Panc1 (cell line): ENCODE data around the gene CYTH3.

Source experiments
- POLR2AphosphoS5 ChIP-seq: IDR thresholded peaks from 2 replicates; pipeline ENCODE4 v1.6.1; 2012; ENCODE audit warnings: mild to moderate bottlenecking, low read depth, low read length, moderate library complexity
- SIN3A ChIP-seq: IDR thresholded peaks from 2 replicates; pipeline ENCODE4 v1.6.1; 2012; ENCODE audit warnings: low read depth, mild to moderate bottlenecking, low read length, moderate library complexity, borderline replicate concordance; ENCODE audit not compliant: insufficient read depth
- TCF7L2 ChIP-seq: IDR thresholded peaks from 2 replicates; pipeline ENCODE4 v1.6.1; 2011; ENCODE audit warnings: mild to moderate bottlenecking, low read depth, low read length, inconsistent platforms
- TF ChIP-seq, protein P1 (sequence below), 2 experiments: IDR thresholded peaks; 2 replicates each; pipeline ENCODE4 v1.6.1; 2011 to 2012; ENCODE audit warnings: low read depth in 2 of 2, control low read depth in 1 of 2, low read length in 1 of 2, mild to moderate bottlenecking in 1 of 2, moderate library complexity in 1 of 2; ENCODE audit not compliant: insufficient read depth in 1 of 2
- TF ChIP-seq, protein P2 (sequence below): fragments of 450-650 bp; IDR thresholded peaks from 2 replicates; pipeline ENCODE4 v1.5.1; 2017; ENCODE audit warnings: mild to moderate bottlenecking

DNA sequence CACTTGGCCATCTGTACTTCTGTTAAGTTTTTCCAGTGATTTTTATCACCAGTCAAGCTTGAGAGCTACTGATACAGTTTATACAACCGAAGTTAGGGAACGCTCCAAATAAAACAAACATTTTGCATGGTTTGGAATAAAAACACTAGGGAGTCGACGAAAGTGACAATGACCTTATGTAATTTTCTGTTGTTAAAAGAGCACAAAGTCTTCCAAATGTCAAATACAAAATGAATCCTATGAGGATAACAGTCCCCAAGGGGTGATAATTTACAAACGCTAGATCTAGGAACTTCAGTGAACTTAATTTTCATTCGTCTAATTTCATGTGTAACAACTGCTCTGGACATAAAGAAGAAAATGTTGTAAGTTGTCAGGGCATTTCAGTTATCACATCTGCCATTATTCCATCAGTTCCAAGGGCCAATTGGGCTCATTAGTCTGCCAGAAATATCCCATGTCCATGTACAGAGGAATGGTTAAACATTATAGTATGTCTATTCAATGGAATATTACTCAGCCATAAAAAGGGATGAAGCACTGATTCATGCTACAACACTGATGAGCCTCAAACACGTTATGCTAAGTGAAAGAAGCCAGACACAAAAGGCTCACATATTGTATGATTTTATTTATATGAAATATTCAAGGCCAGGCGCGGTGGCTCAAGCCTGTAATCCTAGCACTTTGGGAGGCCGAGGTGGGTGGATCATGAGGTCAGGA is 38.0 kb upstream of the CYTH3 start:
- TF ChIP-seq, protein P1, sequence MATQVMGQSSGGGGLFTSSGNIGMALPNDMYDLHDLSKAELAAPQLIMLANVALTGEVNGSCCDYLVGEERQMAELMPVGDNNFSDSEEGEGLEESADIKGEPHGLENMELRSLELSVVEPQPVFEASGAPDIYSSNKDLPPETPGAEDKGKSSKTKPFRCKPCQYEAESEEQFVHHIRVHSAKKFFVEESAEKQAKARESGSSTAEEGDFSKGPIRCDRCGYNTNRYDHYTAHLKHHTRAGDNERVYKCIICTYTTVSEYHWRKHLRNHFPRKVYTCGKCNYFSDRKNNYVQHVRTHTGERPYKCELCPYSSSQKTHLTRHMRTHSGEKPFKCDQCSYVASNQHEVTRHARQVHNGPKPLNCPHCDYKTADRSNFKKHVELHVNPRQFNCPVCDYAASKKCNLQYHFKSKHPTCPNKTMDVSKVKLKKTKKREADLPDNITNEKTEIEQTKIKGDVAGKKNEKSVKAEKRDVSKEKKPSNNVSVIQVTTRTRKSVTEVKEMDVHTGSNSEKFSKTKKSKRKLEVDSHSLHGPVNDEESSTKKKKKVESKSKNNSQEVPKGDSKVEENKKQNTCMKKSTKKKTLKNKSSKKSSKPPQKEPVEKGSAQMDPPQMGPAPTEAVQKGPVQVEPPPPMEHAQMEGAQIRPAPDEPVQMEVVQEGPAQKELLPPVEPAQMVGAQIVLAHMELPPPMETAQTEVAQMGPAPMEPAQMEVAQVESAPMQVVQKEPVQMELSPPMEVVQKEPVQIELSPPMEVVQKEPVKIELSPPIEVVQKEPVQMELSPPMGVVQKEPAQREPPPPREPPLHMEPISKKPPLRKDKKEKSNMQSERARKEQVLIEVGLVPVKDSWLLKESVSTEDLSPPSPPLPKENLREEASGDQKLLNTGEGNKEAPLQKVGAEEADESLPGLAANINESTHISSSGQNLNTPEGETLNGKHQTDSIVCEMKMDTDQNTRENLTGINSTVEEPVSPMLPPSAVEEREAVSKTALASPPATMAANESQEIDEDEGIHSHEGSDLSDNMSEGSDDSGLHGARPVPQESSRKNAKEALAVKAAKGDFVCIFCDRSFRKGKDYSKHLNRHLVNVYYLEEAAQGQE (IDR thresholded peaks at IDR 0.05; ENCODE audit: insufficient read depth in 1 of 2, low read depth in 2 of 2, low read length in 1 of 2) = no peak
- TF ChIP-seq POLR2AphosphoS5 (no peak), TCF7L2 (no peak), SIN3A (no peak)
- TF ChIP-seq, protein P2, sequence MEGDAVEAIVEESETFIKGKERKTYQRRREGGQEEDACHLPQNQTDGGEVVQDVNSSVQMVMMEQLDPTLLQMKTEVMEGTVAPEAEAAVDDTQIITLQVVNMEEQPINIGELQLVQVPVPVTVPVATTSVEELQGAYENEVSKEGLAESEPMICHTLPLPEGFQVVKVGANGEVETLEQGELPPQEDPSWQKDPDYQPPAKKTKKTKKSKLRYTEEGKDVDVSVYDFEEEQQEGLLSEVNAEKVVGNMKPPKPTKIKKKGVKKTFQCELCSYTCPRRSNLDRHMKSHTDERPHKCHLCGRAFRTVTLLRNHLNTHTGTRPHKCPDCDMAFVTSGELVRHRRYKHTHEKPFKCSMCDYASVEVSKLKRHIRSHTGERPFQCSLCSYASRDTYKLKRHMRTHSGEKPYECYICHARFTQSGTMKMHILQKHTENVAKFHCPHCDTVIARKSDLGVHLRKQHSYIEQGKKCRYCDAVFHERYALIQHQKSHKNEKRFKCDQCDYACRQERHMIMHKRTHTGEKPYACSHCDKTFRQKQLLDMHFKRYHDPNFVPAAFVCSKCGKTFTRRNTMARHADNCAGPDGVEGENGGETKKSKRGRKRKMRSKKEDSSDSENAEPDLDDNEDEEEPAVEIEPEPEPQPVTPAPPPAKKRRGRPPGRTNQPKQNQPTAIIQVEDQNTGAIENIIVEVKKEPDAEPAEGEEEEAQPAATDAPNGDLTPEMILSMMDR = no peak
